Activated T-cell treated with anti-CD3 and anti-CD28 coated beads for 1 hour (primary cell): Measurements from ENCODE around the gene SETBP1.

ENCODE experiments used
- DNase-seq: peaks from one replicate; pipeline ENCODE4 v3.0.0-alpha.2; 2020; ENCODE audit warnings: low read depth

The SETBP1 gene

GRCh38 chr18:44911260-44911659, 230.6 kb downstream of the SETBP1 start:
- no peak for DNase-seq

- no peak for DNase-seq
Measured at GRCh38 chr18:44911773-44912172, 231.1 kb downstream of the SETBP1 start.

GRCh38 chr18:44912740-44913478, 232.2 kb downstream of the SETBP1 start:
- no peak for DNase-seq

- DNase-seq = no peak
Measured at GRCh38 chr18:44914028-44914427, 233.3 kb downstream of the SETBP1 start.

- no peak for DNase-seq
Measured at GRCh38 chr18:44915213-44915612, 234.5 kb downstream of the SETBP1 start.

- no peak for DNase-seq
Measured at GRCh38 chr18:44915661-44916060, 235.0 kb downstream of the SETBP1 start.

- no peak for DNase-seq
Measured at GRCh38 chr18:44916429-44917207, 235.9 kb downstream of the SETBP1 start.

- no peak for DNase-seq
Measured at GRCh38 chr18:44917216-44918141, 236.8 kb downstream of the SETBP1 start.

GRCh38 chr18:44918142-44918476, 237.4 kb downstream of the SETBP1 start:
- no peak for DNase-seq

- no peak for DNase-seq
Measured at GRCh38 chr18:44920441-44920840, 239.8 kb downstream of the SETBP1 start.

GRCh38 chr18:44921974-44922373, 241.3 kb downstream of the SETBP1 start:
- no peak for DNase-seq

- DNase-seq = no peak
Measured at GRCh38 chr18:44922968-44923367, 242.3 kb downstream of the SETBP1 start.

GRCh38 chr18:44924785-44925499, 244.3 kb downstream of the SETBP1 start:
- no peak for DNase-seq

GRCh38 chr18:44927127-44927849, 246.6 kb downstream of the SETBP1 start:
- no peak for DNase-seq

GRCh38 chr18:44934901-44935300, 254.2 kb downstream of the SETBP1 start:
- no peak for DNase-seq

GRCh38 chr18:44935455-44935854, 254.8 kb downstream of the SETBP1 start:
- DNase-seq = no peak

- DNase-seq = no peak
Measured at GRCh38 chr18:44936485-44936884, 255.8 kb downstream of the SETBP1 start.

- no peak for DNase-seq
Measured at GRCh38 chr18:44937960-44938719, 257.5 kb downstream of the SETBP1 start.

GRCh38 chr18:44938720-44939665, 258.3 kb downstream of the SETBP1 start:
- no peak for DNase-seq
